Stimulated activated naive CD8-positive, alpha-beta T cell treated with anti-CD3 and anti-CD28 coated beads, Interleukin-15, amount 100 ng/mL, for 72 hours (primary cell): ENCODE measurements around the gene FERMT3.
A peak's percentile ranks its signal among the peaks of the same experiment; 100 is the strongest.

ENCODE experiments used
- ATAC-seq: fragments of 150-1000 bp; cut with Tn5 transposase; 2 replicates; pipeline ENCODE4 v1.10.0; 2021; ENCODE audit warnings: mild to moderate bottlenecking, moderate library complexity
- DNase-seq, 2 donors: peaks; one replicate each; pipeline ENCODE4 v3.0.0; 2021 to 2022
- H3K27ac Mint-ChIP-seq, 2 donors: one replicate each; pipeline ENCODE4 v1.8.0; 2022; ENCODE audit warnings: mild to moderate bottlenecking in 2 of 2, mixed read lengths in 2 of 2, moderate library complexity in 2 of 2
- H3K27me3 Mint-ChIP-seq: one replicate; pipeline ENCODE4 v1.8.0; 2022; ENCODE audit warnings: mixed read lengths
- H3K4me1 Mint-ChIP-seq: one replicate; pipeline ENCODE4 v1.8.0; 2022; ENCODE audit warnings: mild to moderate bottlenecking, mixed read lengths
- H3K4me3 Mint-ChIP-seq, 2 donors: one replicate each; pipeline ENCODE4 v1.8.0; 2022; ENCODE audit warnings: mild to moderate bottlenecking in 2 of 2, mixed read lengths in 2 of 2, moderate library complexity in 1 of 2
- H3K9me3 Mint-ChIP-seq, 2 donors: one replicate each; pipeline ENCODE4 v1.8.0; 2022; ENCODE audit warnings: mixed read lengths in 2 of 2

The FERMT3 gene

DNA sequence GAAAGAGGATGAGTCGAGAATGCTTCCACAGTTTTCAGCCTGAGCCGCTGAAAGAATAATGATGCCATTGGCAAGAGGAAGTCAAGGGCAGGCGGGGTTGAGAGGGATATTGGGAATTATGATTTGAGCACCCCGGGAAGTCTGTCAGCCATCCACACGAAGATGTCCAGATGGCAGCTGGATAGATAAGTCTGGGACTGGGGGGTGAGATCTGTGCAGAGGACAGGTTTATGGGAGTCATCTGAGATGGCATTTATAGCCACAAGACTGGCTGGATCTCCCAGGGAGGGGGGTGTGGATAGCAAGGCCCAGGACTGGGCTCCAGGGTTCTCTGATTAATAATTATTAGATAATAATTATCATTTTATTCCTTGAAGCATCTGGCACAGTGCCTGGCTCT lies 25.6 kb upstream of the FERMT3 start:
- Mint-ChIP-seq H3K4me1 (peaks cover 69% of the 10 kb centered on the region), H3K27me3 (no peaks in the 10 kb centered on the region), H3K27ac (peak overlapping the region in 1 of 2 donors; percentile 21), H3K4me3 (no peak overlapping the region), H3K9me3 (no peaks in the 10 kb centered on the region)
- ATAC-seq (no peak), DNase-seq (no peak)

DNA sequence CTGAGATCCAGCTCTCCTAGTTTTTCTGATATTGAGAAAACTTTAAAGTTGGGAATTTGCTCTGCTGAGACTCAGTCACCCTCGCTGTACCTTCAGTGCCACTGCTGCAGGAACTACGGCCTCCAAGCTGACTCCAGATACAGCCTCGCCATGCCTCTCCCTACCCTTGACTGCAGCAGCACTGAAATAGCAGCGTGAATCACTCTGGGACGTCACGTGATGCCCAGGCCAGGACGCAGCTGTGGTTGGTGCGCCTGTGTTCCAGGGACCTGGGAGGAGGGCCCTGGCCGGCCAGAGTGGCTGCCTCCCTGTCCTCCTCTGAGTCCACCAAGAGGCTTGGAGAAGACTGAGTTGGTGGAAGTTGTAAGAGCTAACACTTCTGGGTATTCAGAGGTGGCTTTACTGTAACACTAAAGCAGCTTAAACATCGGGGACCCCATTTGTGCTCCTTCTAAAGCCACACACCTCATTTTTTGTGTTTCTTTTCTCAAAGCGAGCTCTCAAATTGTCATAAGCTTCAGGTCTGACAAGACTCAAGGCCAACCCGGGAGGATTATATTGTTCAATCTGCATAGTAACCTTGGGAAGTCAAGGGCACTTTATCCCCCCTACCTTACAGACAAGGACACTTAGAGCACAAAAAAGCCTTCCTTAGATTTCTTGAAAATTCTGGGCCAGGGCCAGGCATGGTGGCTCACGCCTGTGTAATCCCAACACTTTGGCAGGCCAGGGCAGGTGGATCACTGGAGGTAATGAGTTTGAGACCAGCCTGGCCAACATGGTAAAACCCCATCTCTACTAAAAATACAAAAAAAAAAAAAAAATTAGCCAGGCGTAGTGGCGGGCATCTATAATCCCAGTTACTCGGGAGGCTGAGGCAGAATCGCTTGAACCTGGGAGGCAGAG lies 24.8 kb upstream of the FERMT3 start:
- Mint-ChIP-seq H3K27ac (peak overlapping the region in 1 of 2 donors; percentile 75), H3K4me3 (peak overlapping the region; percentile 44 to 65), H3K9me3 (no peaks in the 10 kb centered on the region), H3K4me1 (peaks cover 66% of the 10 kb centered on the region), H3K27me3 (no peaks in the 10 kb centered on the region)
- DNase-seq (peak in 1 of 2 donors; percentile 63), ATAC-seq (no peak)

DNA sequence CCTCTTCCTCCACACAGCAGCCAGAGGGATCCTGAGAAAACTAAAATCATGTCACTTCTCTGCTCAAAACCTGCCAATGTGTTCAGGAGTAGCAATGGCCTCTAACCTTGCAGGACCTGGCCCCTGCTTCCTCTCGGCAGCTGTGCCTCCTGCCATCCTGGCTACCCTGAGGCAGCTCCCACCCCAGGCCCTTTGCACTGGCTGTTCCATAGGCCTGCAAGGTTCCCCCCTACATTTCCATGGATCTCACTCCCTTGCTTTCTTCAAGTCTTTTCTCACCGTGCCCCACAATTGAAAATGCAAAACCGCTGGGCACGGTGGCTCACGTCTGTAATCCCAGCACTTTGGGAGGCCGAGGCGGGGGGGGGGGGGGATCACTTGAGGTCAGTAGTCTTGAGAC lies 22.6 kb upstream of the FERMT3 start:
- Mint-ChIP-seq H3K4me3 (peak overlapping the region in 1 of 2 donors; percentile 56), H3K4me1 (peaks cover 55% of the 10 kb centered on the region), H3K27me3 (no peaks in the 10 kb centered on the region), H3K27ac (no peak overlapping the region), H3K9me3 (no peaks in the 10 kb centered on the region)
- DNase-seq = no peak
- no peak for ATAC-seq

DNA sequence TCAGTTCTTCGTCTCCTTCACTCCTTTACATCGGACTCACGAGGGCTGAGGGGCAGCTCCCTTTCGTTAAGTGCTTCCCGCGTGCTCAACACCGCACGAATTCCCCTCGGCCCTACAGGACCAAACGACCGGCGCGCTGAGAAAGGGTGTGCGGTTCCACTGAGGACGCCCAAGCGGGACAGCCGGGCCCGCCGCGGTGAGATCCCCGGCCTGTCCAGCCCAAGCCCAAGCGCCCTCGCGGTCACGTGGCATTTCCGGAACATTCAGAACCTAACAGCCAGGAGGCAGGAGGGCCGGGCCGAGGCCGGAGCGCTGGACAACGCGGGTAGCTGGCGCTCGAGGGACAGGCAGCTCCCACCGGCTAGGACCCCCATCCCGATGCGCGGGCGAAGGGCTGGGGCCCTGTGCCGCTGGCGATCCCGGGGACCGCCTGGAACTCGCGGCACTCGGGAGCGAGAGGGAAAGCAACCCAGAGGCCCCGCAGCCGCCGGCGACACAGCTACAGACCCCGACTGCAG lies 21.3 kb upstream of the FERMT3 start:
- peak overlapping the region; percentile 98 to 100 for H3K4me3 Mint-ChIP-seq
- H3K27ac Mint-ChIP-seq = peak overlapping the region; percentile 100
- H3K4me1 Mint-ChIP-seq = peaks cover 65% of the 10 kb centered on the region
- ATAC-seq (no peak), DNase-seq (no peak)
- H3K9me3 Mint-ChIP-seq = no peaks in the 10 kb centered on the region
- H3K27me3 Mint-ChIP-seq = no peaks in the 10 kb centered on the region

DNA sequence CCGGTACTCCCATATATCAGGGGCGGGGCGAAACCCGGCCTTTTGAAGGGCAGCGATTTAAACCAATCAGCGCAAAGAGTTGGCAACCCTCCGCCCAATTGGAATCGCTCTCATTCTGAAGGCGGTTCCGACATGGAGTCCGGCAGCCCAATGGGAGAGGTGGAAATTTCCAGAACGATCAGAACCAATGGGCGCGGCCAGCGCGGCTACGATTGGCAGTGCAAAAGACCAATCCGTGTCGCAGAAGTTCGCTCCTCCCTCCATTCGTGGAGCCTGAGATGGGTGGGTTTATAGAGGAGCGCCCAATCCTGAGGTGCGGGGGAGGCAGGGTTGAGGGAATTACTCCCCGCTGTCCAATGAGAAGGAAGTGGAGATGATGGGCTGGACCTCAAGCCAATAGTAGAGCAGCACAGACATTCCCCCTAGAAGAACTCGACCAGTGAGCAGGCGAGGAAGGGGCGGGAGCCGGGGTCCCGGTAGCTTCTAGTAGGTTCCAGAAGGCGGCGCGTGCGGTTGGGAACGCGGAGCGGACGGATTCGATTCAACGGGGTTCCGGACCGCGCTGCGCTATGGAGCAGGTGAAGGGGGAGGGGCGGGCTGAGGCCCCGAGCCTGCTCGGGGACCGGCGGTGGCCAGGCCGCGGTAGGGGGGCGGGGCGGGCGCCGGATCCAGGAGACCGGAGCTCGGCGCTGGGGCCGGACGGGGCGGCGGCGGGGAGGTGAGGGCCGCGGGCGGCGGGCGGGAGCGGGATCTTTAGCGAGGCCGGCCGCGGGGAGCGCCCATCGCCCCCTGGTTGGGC lies 20.6 kb upstream of the FERMT3 start, which contains the start of gene STIP1:
Gene STIP1, plus strand, starts transcription at position 479 of the 799 bp plus-strand sequence. Its CDS starts 91 bp downstream, at position 570.
- Mint-ChIP-seq H3K4me3 (peak within 1 kb of the TSS; percentile 98 to 100), H3K4me1 (peaks cover 66% of the 10 kb centered on the region), H3K27ac (peak within 1 kb of the TSS; percentile 100), H3K27me3 (no peaks in the 10 kb centered on the region), H3K9me3 (no peaks in the 10 kb centered on the region)
- DNase-seq (peak; percentile 99 to 100), ATAC-seq (peak; percentile 88)

DNA sequence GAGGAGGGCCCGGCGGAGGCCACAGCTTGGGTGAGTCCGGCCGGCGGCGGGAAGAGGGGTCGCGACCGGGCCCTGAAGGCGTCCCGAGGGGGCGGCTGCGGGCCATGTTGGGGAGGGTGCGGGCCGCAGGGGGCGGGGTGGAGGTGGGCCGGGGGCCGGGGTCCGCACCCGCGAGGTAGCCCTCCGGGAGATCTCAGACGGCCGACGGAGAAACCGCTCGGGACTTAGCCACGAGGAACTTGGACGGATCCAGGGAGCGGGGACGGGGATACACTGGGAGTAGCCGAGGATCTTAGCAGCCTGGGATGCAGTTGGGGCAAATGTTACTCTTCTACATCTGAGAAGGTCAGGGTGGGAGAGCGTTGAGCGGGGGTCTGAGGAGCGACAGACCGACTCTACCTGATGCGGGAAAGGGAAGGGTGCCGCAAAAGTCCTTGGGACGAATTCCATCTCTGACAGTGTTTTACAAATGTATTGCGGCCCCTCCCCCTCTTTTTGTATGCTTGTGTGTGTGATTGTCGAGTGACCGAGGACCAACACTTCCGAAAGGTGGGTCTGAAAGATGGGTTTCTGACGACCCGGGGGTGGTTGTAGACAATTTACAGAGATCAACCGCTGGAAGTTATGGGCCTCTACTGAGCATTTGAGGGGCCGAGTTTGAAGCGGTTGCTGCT lies 19.9 kb upstream of the FERMT3 start:
- Mint-ChIP-seq H3K4me3 (no peak overlapping the region), H3K27me3 (no peaks in the 10 kb centered on the region), H3K9me3 (no peaks in the 10 kb centered on the region), H3K27ac (peak overlapping the region in 1 of 2 donors; percentile 100), H3K4me1 (peaks cover 63% of the 10 kb centered on the region)
- peak; percentile 63 to 81 for DNase-seq
- no peak for ATAC-seq

DNA sequence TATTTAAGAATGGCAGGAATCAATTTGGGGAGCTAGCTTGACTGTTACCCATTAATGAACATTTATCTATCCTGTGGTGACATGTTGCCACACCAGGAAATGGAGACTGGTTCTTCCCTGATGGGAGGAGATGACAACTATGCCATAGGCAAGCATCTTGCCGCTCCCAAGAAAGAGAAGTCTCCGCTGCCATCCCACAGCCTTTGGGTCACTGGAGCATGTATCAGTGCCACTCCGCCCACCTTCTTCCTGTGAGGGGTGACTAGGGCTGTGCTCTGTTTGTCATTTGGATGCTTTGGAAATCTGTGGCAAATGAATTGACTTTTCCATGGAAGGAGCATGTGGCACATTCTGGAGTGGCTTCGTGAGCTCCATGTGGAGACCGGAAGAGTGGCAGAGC lies 14.1 kb upstream of the FERMT3 start:
- H3K4me1 Mint-ChIP-seq = peaks cover 56% of the 10 kb centered on the region
- ATAC-seq = no peak
- H3K27ac Mint-ChIP-seq = no peak overlapping the region
- no peaks in the 10 kb centered on the region for H3K27me3 Mint-ChIP-seq
- H3K9me3 Mint-ChIP-seq = no peaks in the 10 kb centered on the region
- DNase-seq = no peak
- no peak overlapping the region for H3K4me3 Mint-ChIP-seq

DNA sequence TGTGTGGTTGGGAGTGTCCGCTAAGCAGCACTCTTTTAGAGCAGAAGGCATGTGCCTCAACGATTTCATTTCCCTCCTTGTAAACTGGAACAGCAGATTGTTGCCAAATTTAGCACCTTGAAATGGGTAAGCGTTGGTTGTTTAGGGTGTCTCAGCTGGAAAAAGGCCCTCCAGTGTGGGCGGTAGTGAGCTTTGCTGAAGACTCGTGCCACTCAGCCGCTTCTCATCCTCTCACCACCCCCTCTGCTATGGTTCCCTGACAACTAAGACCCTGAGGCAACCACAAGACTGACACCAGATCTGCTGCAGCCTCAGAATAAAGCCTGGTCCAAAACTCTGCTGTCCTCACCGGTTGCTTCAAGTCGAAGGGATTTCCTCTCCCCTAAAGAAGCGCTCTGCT lies 9.9 kb upstream of the FERMT3 start:
- DNase-seq (no peak), ATAC-seq (no peak)
- peak overlapping the region in 1 of 2 donors; percentile 27 for H3K27ac Mint-ChIP-seq
- peaks cover 35% of the 10 kb centered on the region for H3K4me1 Mint-ChIP-seq
- no peak overlapping the region for H3K4me3 Mint-ChIP-seq
- no peaks in the 10 kb centered on the region for H3K27me3 Mint-ChIP-seq
- H3K9me3 Mint-ChIP-seq = no peaks in the 10 kb centered on the region

DNA sequence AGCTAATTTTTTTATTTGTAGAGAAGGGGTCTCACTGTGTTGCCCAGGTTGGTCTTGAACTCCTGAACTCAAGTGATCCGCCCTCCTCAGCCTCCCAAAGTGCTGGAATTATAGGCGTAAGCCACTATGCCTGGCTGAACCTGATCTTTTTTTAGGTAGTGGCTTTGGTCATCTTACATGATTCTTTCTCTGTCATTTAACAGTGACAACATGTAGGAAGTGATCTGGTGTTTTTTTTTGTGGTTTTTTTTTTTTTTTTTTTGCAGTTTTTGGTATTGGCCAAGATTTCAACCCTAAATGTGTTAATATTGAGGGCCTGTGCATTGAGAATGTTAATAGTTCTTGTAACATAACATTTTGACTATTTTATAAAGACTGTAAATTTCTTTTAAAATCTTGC lies 8.0 kb upstream of the FERMT3 start:
- Mint-ChIP-seq H3K9me3 (no peaks in the 10 kb centered on the region), H3K27ac (no peak overlapping the region), H3K4me3 (no peak overlapping the region), H3K27me3 (no peaks in the 10 kb centered on the region), H3K4me1 (peaks cover 34% of the 10 kb centered on the region)
- DNase-seq (no peak), ATAC-seq (no peak)

DNA sequence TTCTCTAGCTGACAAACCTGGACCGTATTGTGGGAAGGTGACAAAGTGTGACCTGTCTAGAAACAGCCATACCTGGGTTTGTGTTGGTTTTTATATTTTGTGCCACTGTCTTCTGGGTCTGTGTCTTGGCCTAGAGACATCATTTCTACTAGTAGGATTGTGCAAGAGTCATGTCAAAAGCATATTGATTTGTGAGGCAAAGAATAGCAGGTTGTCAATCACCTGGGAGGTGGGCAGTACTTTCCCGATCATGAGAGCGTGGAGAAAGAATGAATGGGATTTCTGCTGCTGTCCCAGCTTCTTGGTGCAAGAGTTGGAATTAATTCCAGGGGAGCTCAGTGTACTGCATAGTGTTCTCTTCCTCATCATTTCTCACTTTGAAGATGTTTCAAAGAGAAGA lies 5.0 kb upstream of the FERMT3 start:
- H3K27me3 Mint-ChIP-seq = no peaks in the 10 kb centered on the region

DNA sequence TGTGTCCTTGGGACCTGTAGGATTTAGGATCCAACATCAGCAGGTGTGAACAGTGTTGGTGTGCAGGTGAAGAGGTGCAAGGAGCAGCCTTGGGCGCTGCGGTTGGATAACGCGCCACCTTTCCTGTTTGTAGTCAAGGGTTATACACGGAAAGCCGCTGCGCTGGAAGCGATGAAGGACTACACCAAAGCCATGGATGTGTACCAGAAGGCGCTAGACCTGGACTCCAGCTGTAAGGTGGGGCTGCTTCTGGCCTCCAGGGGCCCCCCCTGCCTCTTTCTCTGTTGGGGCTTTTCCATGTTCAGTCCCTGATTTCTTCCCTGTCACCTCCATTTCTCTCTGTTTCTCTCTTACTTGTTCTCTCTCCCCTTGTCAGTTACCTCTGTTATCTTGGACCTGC lies 3.5 kb upstream of the FERMT3 start:
- ATAC-seq (no peak), DNase-seq (no peak)
- no peaks in the 10 kb centered on the region for H3K27me3 Mint-ChIP-seq
- H3K27ac Mint-ChIP-seq = peak overlapping the region; percentile 19 to 48
- no peaks in the 10 kb centered on the region for H3K9me3 Mint-ChIP-seq
- peaks cover 53% of the 10 kb centered on the region for H3K4me1 Mint-ChIP-seq
- no peak overlapping the region for H3K4me3 Mint-ChIP-seq

More for the DNA sequence above, 5.0 kb upstream of the FERMT3 start:
- Mint-ChIP-seq H3K9me3 (no peaks in the 10 kb centered on the region), H3K27ac (no peak overlapping the region), H3K4me1 (peaks cover 55% of the 10 kb centered on the region), H3K4me3 (no peak overlapping the region)
- no peak for DNase-seq
- ATAC-seq = no peak

DNA sequence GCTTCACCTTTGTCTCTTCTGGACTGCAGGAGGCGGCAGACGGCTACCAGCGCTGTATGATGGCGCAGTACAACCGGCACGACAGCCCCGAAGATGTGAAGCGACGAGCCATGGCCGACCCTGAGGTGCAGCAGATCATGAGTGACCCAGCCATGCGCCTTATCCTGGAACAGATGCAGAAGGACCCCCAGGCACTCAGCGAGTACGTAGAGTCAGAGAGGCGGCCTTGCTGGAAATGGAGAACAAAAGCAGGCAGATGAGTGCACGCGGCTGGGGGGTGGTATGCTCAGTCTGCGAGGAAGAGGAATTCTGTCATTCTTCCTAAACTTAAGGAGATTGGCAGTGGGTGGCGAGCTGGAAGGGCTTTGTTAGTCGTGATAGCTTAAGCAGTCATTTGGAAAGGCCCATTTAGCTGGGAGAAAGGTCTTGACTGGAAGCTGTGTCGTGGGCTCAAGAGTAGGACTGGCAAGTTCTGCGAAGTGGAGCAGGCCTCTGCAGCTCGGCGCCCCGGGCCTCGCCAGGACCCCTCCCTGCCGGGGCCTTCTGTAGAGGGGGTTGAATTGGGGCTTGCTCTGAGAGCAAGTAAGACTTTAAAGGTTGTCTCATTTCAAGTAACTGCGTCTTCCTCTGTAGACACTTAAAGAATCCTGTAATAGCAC lies 3.0 kb upstream of the FERMT3 start:
- Mint-ChIP-seq H3K9me3 (no peaks in the 10 kb centered on the region), H3K27me3 (no peaks in the 10 kb centered on the region), H3K4me1 (peaks cover 59% of the 10 kb centered on the region), H3K4me3 (no peak overlapping the region), H3K27ac (peak overlapping the region; percentile 19 to 85)
- DNase-seq = no peak
- no peak for ATAC-seq

DNA sequence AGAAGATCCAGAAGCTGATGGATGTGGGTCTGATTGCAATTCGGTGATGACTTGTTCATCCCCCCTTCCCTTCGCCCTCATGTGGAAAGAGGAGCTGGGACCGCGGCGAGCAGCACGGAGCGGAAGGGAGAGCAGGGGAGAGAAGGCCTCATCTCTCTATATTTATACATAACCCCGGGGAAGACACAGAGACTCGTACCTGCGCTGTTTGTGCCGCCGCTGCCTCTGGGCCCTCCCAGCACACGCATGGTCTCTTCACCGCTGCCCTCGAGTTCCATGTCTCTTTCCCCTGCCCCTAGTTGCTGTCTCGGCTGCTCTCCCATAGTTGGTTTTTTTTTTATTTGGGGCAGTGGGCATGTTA lies 2.5 kb upstream of the FERMT3 start:
- Mint-ChIP-seq H3K4me1 (peaks cover 64% of the 10 kb centered on the region), H3K9me3 (no peaks in the 10 kb centered on the region), H3K4me3 (no peak overlapping the region), H3K27me3 (no peaks in the 10 kb centered on the region), H3K27ac (peak overlapping the region; percentile 52 to 85)
- DNase-seq (no peak), ATAC-seq (no peak)

DNA sequence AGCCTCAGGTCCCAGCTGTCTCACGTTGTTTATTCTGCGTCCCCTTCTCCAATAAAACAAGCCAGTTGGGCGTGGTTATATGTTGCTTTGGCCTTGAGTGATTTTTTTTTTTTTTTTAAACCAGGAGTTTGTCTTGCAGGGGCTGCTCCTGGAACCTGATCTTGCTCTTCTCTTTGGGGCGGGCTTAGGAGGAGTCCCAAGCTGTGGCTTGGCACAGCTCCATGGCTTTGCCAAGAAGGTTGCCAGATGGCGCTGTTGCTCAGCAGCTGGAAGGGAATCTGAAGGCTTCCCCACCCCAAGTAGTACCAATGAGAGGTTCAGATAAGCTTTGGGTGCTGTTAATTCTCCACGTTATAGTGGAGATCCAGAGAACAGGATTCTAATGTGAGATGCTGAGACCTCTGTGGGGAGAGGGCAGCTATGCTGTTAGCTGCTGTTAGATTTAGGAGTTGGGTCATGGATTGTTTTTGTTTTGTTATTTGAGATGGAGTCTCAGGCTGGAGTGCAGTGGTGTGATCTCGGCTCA lies 2.0 kb upstream of the FERMT3 start:
- Mint-ChIP-seq H3K4me1 (peaks cover 68% of the 10 kb centered on the region), H3K9me3 (no peaks in the 10 kb centered on the region), H3K27ac (peak overlapping the region; percentile 52 to 85), H3K27me3 (no peaks in the 10 kb centered on the region), H3K4me3 (peak overlapping the region; percentile 66 to 91)
- ATAC-seq = peak; percentile 24
- DNase-seq = peak; percentile 61 to 79
